K562 (cell line): ENCODE results near the gene NUDT12. TPM values are rescaled to one million over a fixed set of nuclear protein-coding genes. Genes with fewer than 3 reads are reported as not detected.
A peak's percentile ranks its signal among the peaks of the same experiment; 100 is the strongest.

Experiments
- CBFA2T3 ChIP-seq: fragments of 450-650 bp; IDR thresholded peaks from 2 replicates; pipeline ENCODE4 v1.6.1; 2017
- CBX3 ChIP-seq, 2 experiments: IDR thresholded peaks; 1 replicate in 1 of 2; 2 replicates in 1 of 2; pipeline ENCODE4 v1.6.1; 2012; ENCODE audit warnings: inconsistent platforms in 2 of 2, low read length in 2 of 2, borderline replicate concordance in 1 of 2, control low read depth in 1 of 2
- CC2D1A ChIP-seq: fragments of 450-650 bp; IDR thresholded peaks from 2 replicates; pipeline ENCODE4 v1.6.1; 2017; ENCODE audit warnings: mild to moderate bottlenecking
- ETV1 ChIP-seq: fragments of 450-650 bp; conservative IDR thresholded peaks from 2 replicates; pipeline ENCODE4 v1.6.1; 2016; ENCODE audit warnings: missing genetic modification characterization, control low read depth, low read depth, missing compliant biosample characterization
- FOXP1 ChIP-seq: sonication (generic); formaldehyde crosslinking; IDR thresholded peaks from 2 replicates; pipeline ENCODE4 v1.8.0; 2022; ENCODE audit warnings: mild to moderate bottlenecking, missing genetic modification reagents
- JUN ChIP-seq, 2 experiments: sonication (generic) in 1 of 2; formaldehyde crosslinking in 1 of 2; IDR thresholded peaks; 2 replicates each; pipeline versions ENCODE4 v1.6.1 to v1.8.0; 2012 to 2022; ENCODE audit warnings: borderline replicate concordance in 2 of 2, mild to moderate bottlenecking in 2 of 2, improper control_type of control experiment in 1 of 2, low read depth in 1 of 2, low read length in 1 of 2, missing genetic modification reagents in 1 of 2
- MYC ChIP-seq, 2 experiments: fragments of 250-450 bp in 1 of 2; sonication (Bioruptor Pico) in 1 of 2; IDR thresholded peaks; 2 replicates each; pipeline versions ENCODE4 v1.5.1 to v1.6.1; 2012 to 2021; ENCODE audit warnings: low read depth in 2 of 2, borderline replicate concordance in 1 of 2, improper control_type of control experiment in 1 of 2, low read length in 1 of 2, mild to moderate bottlenecking in 1 of 2, moderate library complexity in 1 of 2
- POLR2AphosphoS5 ChIP-seq: IDR thresholded peaks from 2 replicates; pipeline ENCODE4 v1.6.1; 2011; ENCODE audit warnings: mild to moderate bottlenecking, low read depth, low read length, moderate library complexity; ENCODE audit not compliant: control insufficient read depth, insufficient read depth
- TCF3 ChIP-seq: sonication (generic); formaldehyde crosslinking; IDR thresholded peaks from 2 replicates; pipeline ENCODE4 v1.4.0; 2020; ENCODE audit warnings: mild to moderate bottlenecking, missing genetic modification reagents
- TRIM24 ChIP-seq, 2 experiments: fragments of 450-650 bp; IDR thresholded peaks; 2 replicates each; pipeline ENCODE4 v1.6.1; 2016
- ZMIZ1 ChIP-seq, 2 experiments: fragments of 150-350 bp in 1 of 2; IDR thresholded peaks; 2 replicates each; pipeline ENCODE4 v1.6.1; 2012 to 2016; ENCODE audit warnings: low read depth in 2 of 2, low read length in 2 of 2, mild to moderate bottlenecking in 1 of 2, moderate library complexity in 1 of 2
- ZNF592 ChIP-seq: fragments of 450-650 bp; IDR thresholded peaks from 2 replicates; pipeline ENCODE4 v1.6.1; 2017; ENCODE audit warnings: antibody characterized with exemption, mild to moderate bottlenecking
- polyA plus RNA-seq, 8 experiments: library from polyadenylated mRNA; depleted of rRNA in 4 of 8; stranded (reverse) in 5 of 8; unstranded in 3 of 8; fragments of >200 nt; fragmentation: Nextera tagmentation in 2 of 8; fragmentation: Illumina TruSeq in 1 of 8; extraction: Ambion mirVana in 2 of 8; extraction: Trizol in 1 of 8; gene quantifications; 2 replicates each; pipeline versions ENCODE4 v1.2.1 to v1.2.3, GENCODE V29; 2011 to 2014; ENCODE audit warnings: inconsistent platforms in 1 of 8, missing spikeins in 1 of 8
- total RNA-seq, 7 experiments: library from RNA; depleted of rRNA in 6 of 7; stranded (reverse); fragments of >200 nt in 6 of 7; fragmentation: Illumina TruSeq in 2 of 7; extraction: Trizol in 2 of 7; gene quantifications; 2 replicates each; pipeline versions ENCODE4 v1.2.1 to v1.2.3, GENCODE V29; 2011 to 2021; ENCODE audit warnings: low replicate concordance in 1 of 7
- TF ChIP-seq, protein P1 (sequence below): sonication (generic); IDR thresholded peaks from 2 replicates; pipeline ENCODE4 v1.6.1; 2016
- TF ChIP-seq, protein P2 (sequence below): sonication (generic); formaldehyde crosslinking; IDR thresholded peaks from 2 replicates; pipeline ENCODE4 v1.8.0; 2022; ENCODE audit warnings: mild to moderate bottlenecking, low read depth, missing genetic modification reagents
- TF ChIP-seq, protein P3 (sequence below): fragments of 450-650 bp; formaldehyde crosslinking; IDR thresholded peaks from 2 replicates; pipeline ENCODE4 v1.4.0; 2020; ENCODE audit warnings: mild to moderate bottlenecking, moderate library complexity

Gene NUDT12
- total and polyA plus RNA-seq, 9 of the 15 experiments (the other 6 are each of a cell fraction or from before 2014, with no cell fraction given): 10.9 to 27.2 (median 18.5) TPM

DNA sequence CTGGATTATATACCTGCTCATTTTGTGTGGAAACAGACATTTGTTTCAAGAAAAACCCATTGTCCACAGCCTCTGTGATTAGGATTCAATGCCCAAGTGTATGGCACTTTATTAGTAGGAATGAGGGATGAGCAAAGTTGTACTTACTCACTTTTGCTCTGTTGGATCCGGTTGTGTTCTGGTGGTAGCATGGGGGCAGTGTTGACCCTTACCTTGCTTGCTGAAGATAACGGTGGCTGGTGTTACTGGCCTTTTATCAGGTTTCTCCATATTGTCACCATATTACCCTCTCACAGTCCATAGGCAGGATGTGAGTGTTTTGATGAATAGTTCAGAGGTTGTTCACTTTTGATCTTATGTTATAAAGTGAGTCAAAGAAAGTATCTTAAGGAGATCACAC is 42.7 kb upstream of the NUDT12 start (continued):
- peak in 1 of 2 experiments; percentile 70; a peak in 2 of 3 replicates for TF ChIP-seq CBX3 (IDR thresholded peaks at IDR 0.05; ENCODE audit: borderline replicate concordance in 1 of 2, low read length in 2 of 2)
- no peak for TF ChIP-seq FOXP1 (CRISPR knock-in tag)
- no peak for TF ChIP-seq MYC (IDR thresholded peaks at IDR 0.05; ENCODE audit: low read depth, low read length)
- TF ChIP-seq MYC (CRISPR knock-in tag; IDR thresholded peaks at IDR 0.05; ENCODE audit: borderline replicate concordance, low read depth): no peak
- TF ChIP-seq TRIM24 (IDR thresholded peaks at IDR 0.05): peak; percentile 79 to 84; a peak in 3 of 4 replicates
- TF ChIP-seq, protein P1, sequence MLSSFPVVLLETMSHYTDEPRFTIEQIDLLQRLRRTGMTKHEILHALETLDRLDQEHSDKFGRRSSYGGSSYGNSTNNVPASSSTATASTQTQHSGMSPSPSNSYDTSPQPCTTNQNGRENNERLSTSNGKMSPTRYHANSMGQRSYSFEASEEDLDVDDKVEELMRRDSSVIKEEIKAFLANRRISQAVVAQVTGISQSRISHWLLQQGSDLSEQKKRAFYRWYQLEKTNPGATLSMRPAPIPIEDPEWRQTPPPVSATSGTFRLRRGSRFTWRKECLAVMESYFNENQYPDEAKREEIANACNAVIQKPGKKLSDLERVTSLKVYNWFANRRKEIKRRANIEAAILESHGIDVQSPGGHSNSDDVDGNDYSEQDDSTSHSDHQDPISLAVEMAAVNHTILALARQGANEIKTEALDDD: peak; percentile 57
- no peak for TF ChIP-seq JUN (IDR thresholded peaks at IDR 0.05; ENCODE audit: borderline replicate concordance, low read depth, low read length)
- TF ChIP-seq JUN (CRISPR knock-in tag; IDR thresholded peaks at IDR 0.05; ENCODE audit: borderline replicate concordance): no peak
- peak in 1 of 2 experiments; percentile 77; a peak in 2 of 4 replicates for TF ChIP-seq ZMIZ1 (IDR thresholded peaks at IDR 0.05; ENCODE audit: low read depth in 2 of 2, low read length in 2 of 2)
- TF ChIP-seq ETV1 (tag): 0 out of 2 replicates have a peak, but pooled peaks have one; percentile 5
- TF ChIP-seq ZNF592: peak; percentile 20; the same call in 1 of the 2 replicates
- TF ChIP-seq POLR2AphosphoS5: peak; percentile 78
- peak; percentile 94 for TF ChIP-seq CBFA2T3
- peak; percentile 84; the same call in 1 of the 2 replicates for TF ChIP-seq CC2D1A
- TF ChIP-seq, protein P2, sequence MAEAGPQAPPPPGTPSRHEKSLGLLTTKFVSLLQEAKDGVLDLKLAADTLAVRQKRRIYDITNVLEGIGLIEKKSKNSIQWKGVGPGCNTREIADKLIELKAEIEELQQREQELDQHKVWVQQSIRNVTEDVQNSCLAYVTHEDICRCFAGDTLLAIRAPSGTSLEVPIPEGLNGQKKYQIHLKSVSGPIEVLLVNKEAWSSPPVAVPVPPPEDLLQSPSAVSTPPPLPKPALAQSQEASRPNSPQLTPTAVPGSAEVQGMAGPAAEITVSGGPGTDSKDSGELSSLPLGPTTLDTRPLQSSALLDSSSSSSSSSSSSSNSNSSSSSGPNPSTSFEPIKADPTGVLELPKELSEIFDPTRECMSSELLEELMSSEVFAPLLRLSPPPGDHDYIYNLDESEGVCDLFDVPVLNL: no peak
- TF ChIP-seq, protein P3, sequence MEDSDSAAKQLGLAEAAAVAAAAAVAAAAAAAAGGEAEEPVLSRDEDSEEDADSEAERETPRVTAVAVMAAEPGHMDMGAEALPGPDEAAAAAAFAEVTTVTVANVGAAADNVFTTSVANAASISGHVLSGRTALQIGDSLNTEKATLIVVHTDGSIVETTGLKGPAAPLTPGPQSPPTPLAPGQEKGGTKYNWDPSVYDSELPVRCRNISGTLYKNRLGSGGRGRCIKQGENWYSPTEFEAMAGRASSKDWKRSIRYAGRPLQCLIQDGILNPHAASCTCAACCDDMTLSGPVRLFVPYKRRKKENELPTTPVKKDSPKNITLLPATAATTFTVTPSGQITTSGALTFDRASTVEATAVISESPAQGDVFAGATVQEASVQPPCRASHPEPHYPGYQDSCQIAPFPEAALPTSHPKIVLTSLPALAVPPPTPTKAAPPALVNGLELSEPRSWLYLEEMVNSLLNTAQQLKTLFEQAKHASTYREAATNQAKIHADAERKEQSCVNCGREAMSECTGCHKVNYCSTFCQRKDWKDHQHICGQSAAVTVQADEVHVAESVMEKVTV (CRISPR knock-in tag): no peak
- peak; percentile 88 for TF ChIP-seq TCF3 (CRISPR knock-in tag)
